H1 (cell line): ENCODE measurements around the gene TGM2. TPM values are rescaled to one million over a fixed set of nuclear protein-coding genes. Genes with fewer than 3 reads are reported as not detected.

Experiments
- BRCA1 ChIP-seq: IDR thresholded peaks from 2 replicates; pipeline ENCODE4 v1.6.1; 2012; ENCODE audit warnings: low read depth, low read length, improper control_type of control experiment
- CBX8 ChIP-seq: fragments of 300-800, 300-1000 bp; sonication (generic); IDR thresholded peaks from 2 replicates; pipeline ENCODE4 v1.7.1; 2016; ENCODE audit warnings: low read depth, low read length, borderline replicate concordance
- CHD7 ChIP-seq: fragments of 300-600 bp; sonication (generic); IDR thresholded peaks from 2 replicates; pipeline ENCODE4 v1.7.1; 2012; ENCODE audit warnings: low read length, moderate library complexity, mild to moderate bottlenecking, inconsistent platforms; ENCODE audit not compliant: insufficient replicate concordance
- CTBP2 ChIP-seq: IDR thresholded peaks from 2 replicates; pipeline ENCODE4 v1.7.0; 2011; ENCODE audit warnings: borderline replicate concordance, mild to moderate bottlenecking, moderate library complexity, mixed read lengths, low read length; ENCODE audit not compliant: insufficient read depth, insufficient read length
- NRF1 ChIP-seq: IDR thresholded peaks from 2 replicates; pipeline ENCODE4 v1.6.1; 2011; ENCODE audit warnings: mild to moderate bottlenecking, low read depth, low read length, improper control_type of control experiment
- RAD21 ChIP-seq, 2 experiments: IDR thresholded peaks in 1 of 2; conservative IDR thresholded peaks in 1 of 2; 2 replicates each; pipeline ENCODE4 v1.6.1; 2011; ENCODE audit warnings: low read depth in 2 of 2, low read length in 2 of 2, improper control_type of control experiment in 1 of 2, inconsistent platforms in 1 of 2, mild to moderate bottlenecking in 1 of 2, moderate library complexity in 1 of 2
- SP1 ChIP-seq: IDR thresholded peaks from 2 replicates; pipeline ENCODE4 v1.6.1; 2011; ENCODE audit warnings: low read depth, low read length
- SP4 ChIP-seq: IDR thresholded peaks from 2 replicates; pipeline ENCODE4 v1.6.1; 2012; ENCODE audit warnings: low read length, inconsistent platforms
- TBP ChIP-seq: IDR thresholded peaks from 2 replicates; pipeline ENCODE4 v1.6.1; 2011; ENCODE audit warnings: low read depth, low read length, improper control_type of control experiment
- polyA plus RNA-seq, 7 experiments: library from polyadenylated mRNA; depleted of rRNA in 3 of 7; stranded (reverse) in 5 of 7; unstranded in 2 of 7; fragments of >200 nt in 5 of 7; fragments of 200-250 nt in 2 of 7; gene quantifications; 1 replicate in 5 of 7; 2 replicates in 1 of 7; 4 replicates in 1 of 7; pipeline versions ENCODE4 v1.2.1 to v1.2.3, GENCODE V29; 2011 to 2013; ENCODE audit warnings: missing spikeins in 2 of 7, mixed read lengths in 2 of 7
- total RNA-seq: library from RNA; stranded (reverse); fragmentation: NEBNext Ultra II Directional; extraction: Animal tissue kit (Norgen Biotek cat#: 25700); gene quantifications from 2 replicates; pipeline ENCODE4 v1.2.1, GENCODE V29; 2021

The TGM2 gene
- total and polyA plus RNA-seq, 2 of the 8 experiments (the other 6 are each of a cell fraction or from before 2014, with no cell fraction given): 0.86 to 1.0 TPM

GRCh38 chr20:38152621-38153221 lies 12.3 kb downstream of the TGM2 start (continued):
- no peak for TF ChIP-seq CHD7
- no peak for TF ChIP-seq TBP
- TF ChIP-seq CTBP2: no peak
- TF ChIP-seq SP4: no peak
- no peak for TF ChIP-seq CBX8
- TF ChIP-seq BRCA1: no peak
- no peak for TF ChIP-seq RAD21 (IDR thresholded peaks at IDR 0.05 in 1 of 2, conservative IDR thresholded peaks at IDR 0.05 in 1 of 2; ENCODE audit: low read depth in 2 of 2, low read length in 2 of 2)
- TF ChIP-seq NRF1: no peak
- no peak for TF ChIP-seq SP1
- TF ChIP-seq, all 59 proteins: peak for 0
